ENCODE data around the gene APOL4.

Gene APOL4

GRCh38 chr22:36243986-36244385 is 42.4 kb upstream of the APOL4 start:
- no peak for DNase-seq (ENCODE audit: extremely low read depth, low read depth)
- TF ChIP-seq CTCF (IDR thresholded peaks at IDR 0.05; ENCODE audit: low read depth, low read length), result no peak

GRCh38 chr22:36239401-36240171 is 38.0 kb upstream of the APOL4 start, which contains the start of gene APOL2:
Gene APOL2, minus strand, starts transcription at chr22:36239527. Its CDS starts 6,365 bp downstream, at chr22:36233162.
- TF ChIP-seq CTCF (IDR thresholded peaks at IDR 0.05; ENCODE audit: low read depth, low read length), result peak; percentile 84
- DNase-seq (ENCODE audit: extremely low read depth, low read depth), result peak; percentile 80

GRCh38 chr22:36239150-36239400 is 37.5 kb upstream of the APOL4 start:
- TF ChIP-seq CTCF (IDR thresholded peaks at IDR 0.05; ENCODE audit: low read depth, low read length), result no peak
- no peak for DNase-seq (ENCODE audit: extremely low read depth, low read depth)

GRCh38 chr22:36238373-36239149 is 37.0 kb upstream of the APOL4 start:
- DNase-seq (ENCODE audit: extremely low read depth, low read depth), result no peak
- no peak for TF ChIP-seq CTCF (IDR thresholded peaks at IDR 0.05; ENCODE audit: low read depth, low read length)

- no peak for TF ChIP-seq CTCF (IDR thresholded peaks at IDR 0.05; ENCODE audit: low read depth, low read length)
- DNase-seq (ENCODE audit: extremely low read depth, low read depth), result no peak
Observed at GRCh38 chr22:36237462-36238372, 36.1 kb upstream of the APOL4 start.

GRCh38 chr22:36236388-36237319 is 35.0 kb upstream of the APOL4 start:
- no peak for TF ChIP-seq CTCF (IDR thresholded peaks at IDR 0.05; ENCODE audit: low read depth, low read length)
- no peak for DNase-seq (ENCODE audit: extremely low read depth, low read depth)
